Stimulated activated CD8-positive, alpha-beta memory T cell treated with anti-CD3 and anti-CD28 coated beads, Interleukin-12 subunit alpha, Interleukin-12 subunit beta, amount 100 ng/mL, for 1 hour (primary cell): ENCODE data around the gene ZNF563.
"Not testable (repeated sequence)": the region's sequence is repeated elsewhere in the genome, so short reads cannot be mapped to it uniquely, and the experiment has no call there.

ENCODE experiments used
- DNase-seq: peaks from one replicate; pipeline ENCODE4 v3.0.0-alpha.2; 2020; ENCODE audit warnings: low read depth

The ZNF563 gene

DNA sequence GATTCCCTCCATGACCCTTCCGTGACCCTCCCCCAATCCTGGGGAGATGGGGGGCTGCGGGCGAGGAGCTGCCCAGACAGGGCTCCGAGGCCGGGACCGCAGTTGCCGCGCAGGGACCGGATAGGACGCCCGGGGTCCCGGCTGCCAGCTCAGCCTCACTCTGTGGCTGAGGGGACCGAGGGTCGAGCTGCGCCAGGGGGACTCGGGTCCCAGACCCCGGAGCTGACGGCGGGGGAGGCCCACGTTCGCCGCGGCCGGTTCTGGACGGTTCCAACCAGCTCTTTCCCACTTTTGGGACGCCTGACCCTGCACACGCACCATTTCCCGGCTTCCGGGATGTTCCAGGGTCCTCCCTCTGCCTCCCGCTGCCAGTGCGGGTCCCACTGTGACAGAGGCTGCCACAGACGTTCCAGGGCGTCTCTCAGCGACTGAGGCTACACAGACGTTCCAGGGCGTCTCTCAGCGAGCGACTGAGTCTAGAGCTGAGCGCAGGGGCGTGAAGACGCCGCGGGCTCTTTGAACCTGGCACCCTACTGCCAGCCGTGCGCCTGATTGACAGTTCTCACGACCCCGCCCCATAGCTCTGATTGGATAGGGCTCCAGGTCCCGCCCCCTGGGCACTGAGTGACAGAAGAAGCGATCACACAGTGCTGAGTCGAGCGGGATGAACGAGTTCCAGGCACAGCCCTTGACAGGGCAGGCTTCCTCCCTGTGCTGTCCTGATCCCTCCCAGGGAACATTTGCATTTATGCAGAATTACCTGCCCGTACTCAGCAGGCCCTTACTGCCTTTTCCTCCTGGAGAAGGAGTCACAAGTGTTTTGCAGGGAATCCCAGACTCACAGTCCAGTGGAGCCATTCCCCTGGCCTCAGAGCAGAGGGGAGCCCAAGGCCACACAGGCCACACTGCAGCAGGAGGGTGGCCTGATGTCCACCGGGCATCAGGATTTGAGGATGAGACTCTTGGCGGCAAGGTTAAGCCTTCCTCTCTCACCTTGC is at the start of gene ZNF563:
TSS of gene ZNF563 (minus strand) at position 472 of the 998 bp plus-strand sequence. CDS start at position 321, 151 bp downstream.
- peak; percentile 96 for DNase-seq

DNA sequence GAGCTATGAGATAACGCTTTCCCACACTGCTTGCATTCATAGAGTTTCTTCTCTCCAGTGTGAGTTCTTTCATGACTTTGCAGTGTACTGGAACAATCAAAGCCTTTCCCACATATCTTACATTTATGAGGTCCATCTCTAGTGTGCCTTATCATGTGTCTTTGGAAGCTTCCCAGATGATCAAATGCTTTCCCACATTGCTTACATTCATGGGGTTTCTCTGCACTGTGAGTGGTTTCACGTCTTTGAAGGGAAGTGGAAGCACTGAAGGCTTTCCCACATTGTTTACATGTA is 47.0 kb upstream of the ZNF563 start:
- DNase-seq, result no peak

DNA sequence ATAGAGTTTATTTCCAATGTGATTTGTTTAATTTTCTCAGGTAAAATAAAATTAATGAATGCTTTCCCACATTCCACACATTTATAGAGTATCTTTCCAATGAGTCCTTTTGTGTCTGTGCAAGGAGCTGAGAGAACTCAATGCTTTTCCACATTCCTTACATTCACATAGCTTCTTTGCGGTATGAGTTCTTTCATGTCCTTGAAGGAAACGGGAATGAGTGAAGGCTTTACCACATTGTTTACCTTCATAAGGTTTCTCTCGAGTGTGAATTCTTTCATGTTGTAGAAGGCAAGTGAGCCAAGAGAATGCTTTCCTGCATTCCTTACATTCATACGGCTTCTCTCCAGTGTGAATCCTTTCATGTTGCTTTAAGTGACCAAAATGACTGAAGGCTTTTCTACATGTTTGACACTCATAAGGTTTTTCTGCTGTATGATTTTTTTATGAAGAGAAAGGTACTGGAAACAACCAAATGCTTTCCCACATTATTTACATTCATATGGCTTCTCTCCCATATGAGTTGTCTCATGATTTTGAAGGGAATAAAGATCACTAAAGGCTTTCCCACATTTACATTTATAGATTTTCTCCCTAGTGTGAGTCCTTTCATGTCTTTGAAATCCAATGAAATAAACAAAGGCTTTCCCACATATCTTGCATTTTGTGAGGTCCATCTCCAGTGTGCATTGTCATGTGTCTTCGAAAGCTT is 46.5 kb upstream of the ZNF563 start:
- no peak for DNase-seq

DNA sequence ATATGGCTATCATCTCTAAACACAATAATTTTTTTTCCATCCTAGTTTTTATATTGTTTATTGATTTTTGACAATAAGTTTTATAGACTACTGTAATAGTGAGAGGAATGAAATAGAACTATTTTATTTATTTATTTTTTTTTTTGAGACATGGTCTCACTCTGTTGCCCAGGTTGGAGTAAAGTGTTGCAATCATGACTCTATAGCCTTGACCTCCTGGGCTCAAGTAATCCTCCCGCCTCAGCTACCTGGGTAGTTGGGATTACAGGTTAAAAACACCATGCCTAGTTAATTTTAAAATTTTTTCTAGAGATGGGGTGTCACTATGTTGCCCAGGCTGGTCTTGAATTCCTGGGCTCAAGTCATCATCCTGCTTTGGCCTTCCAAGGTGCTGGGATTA is 40.6 kb upstream of the ZNF563 start:
- DNase-seq, result no peak

DNA sequence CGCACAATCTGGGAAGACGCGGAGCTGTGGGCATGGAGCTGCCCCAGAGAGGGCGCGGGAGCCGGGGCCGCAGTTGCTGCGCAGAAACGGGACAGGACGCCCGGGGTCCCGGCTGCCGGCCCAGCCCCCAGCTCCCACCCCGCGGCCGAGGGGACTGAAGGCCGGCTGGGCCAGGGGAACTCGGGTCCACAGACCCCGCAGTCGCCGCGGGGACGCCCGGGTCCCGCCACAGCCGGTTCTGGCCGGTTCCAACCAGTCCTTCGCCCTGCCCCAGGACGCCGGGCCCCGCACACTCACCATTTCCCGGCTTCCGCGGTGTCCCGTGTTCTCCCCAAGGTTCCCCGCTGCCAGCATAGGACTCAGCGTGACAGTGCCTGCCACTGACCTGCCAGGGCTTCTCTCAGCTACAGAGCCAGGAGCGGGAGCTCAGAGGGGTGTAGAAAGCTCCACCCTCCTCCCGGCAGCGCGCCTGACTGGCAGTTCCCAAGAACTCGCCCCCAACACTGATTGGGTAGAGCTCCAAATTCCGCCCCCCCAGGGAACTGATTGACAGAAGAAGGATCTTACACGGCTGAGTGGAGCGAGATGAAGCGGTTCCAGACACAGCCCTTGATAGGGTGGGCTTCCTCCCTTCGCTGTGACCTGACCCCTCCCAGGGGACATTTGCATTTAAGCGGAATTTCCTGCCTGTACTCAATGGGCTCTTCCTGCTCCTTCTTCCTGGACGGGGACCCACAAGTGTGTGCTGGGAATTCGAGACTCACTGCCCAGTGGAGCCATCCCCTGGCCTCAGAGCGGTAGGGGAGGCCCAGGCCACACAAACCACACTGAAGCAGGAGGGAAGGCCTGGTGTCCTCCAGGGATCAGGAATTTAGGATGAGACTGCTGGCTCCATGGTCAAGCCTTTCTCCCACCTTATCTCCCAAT is 32.1 kb upstream of the ZNF563 start, which contains the start of gene ZNF442:
TSS of gene ZNF442 (minus strand) at position 448 of the 927 bp plus-strand sequence. CDS start 2,052 bp downstream, outside the sequence.
- DNase-seq, result peak; percentile 69

DNA sequence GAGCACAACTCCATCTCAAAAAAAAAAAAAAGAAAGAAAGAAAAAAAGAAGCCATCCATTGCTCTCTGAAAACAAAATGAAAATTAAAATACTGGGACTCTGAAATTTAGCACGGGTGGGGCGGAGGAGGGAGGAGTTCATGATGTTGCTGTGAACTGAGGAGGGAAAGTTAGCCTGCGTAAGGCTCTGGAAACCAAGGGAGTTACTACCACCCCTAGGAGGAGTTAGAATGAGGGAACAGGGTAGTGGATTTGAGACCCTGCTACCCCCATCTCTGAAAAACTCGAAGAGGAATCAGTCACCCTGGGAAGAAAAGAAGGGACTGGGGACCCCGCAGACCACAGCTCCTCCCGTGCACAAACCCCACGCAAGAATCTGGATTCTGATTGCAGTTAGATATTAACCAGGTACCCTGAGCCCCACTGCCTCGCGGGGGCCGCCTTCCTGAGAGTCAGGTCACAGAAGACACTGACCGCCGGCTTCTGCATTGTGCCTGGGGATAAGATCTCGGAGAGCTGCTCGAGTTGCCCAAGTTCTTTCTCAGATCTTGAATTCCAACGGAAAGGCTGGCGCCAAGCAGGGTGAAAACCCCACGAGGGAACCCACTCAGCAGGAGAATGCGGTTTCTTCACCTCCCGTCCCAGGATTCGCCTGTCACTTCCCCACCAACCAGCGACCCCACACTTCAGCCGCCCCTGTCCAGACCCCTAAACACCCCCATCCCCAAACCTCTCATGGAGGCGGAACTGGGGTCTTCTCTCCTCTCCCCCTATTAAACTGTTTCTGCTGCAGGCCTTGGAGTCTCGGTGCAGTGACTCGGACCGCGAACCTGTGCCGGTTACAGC is 31.2 kb upstream of the ZNF563 start:
- no peak for DNase-seq

DNA sequence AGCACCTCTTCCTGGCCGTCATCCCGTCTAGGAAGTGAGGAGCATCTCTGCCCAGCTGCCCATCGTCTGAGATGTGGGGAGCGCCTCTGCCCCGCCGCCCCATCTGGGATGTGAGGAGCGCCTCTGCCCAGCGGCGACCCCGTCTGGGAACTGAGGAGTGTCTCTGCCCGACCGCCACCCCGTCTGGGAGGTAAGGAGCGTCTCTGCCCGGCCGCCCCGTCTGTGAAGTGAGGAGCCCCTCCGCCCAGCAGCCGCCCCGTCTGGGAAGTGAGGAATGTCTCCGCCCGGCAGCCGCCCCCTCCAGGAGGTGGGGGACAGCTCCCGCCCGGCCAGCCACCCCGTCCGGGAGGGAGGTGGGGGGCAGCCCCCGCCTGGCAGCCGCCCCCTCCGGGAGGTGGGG is 28.8 kb upstream of the ZNF563 start:
- DNase-seq, result not testable (repeated sequence)

DNA sequence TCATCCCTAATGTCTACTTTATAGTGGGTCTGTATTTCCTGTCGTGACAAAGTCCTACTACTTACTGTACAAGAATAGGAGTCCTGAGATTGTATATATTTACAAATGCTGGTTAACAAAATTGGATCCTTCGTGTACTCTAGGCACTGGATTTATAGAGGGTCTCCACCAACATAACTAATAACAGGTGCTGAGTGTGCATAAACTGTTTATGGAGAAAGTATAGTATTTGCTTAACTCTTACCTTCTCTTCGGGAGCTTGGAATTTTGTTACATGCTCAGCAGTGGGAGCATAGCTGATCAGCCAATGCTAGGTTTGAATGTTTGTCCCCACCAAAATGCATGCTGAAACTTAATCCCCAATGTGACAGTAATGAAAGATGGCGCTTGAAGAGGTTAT is 19.9 kb upstream of the ZNF563 start:
- DNase-seq, result no peak

DNA sequence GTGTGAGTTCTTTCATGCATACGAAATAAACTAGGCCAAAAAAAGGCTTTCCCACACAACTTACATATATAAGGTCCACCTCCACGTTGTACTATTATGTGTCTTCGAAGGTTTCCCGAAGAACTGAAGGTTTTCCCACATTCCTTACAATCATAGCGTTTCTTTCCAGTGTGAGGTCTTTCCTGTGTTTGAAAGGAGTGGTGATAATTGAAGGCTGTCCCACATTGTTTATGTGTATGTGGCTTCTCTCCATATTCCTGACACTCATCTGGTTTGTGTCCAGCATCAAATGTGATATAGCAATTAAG is 17.4 kb upstream of the ZNF563 start:
- no peak for DNase-seq

DNA sequence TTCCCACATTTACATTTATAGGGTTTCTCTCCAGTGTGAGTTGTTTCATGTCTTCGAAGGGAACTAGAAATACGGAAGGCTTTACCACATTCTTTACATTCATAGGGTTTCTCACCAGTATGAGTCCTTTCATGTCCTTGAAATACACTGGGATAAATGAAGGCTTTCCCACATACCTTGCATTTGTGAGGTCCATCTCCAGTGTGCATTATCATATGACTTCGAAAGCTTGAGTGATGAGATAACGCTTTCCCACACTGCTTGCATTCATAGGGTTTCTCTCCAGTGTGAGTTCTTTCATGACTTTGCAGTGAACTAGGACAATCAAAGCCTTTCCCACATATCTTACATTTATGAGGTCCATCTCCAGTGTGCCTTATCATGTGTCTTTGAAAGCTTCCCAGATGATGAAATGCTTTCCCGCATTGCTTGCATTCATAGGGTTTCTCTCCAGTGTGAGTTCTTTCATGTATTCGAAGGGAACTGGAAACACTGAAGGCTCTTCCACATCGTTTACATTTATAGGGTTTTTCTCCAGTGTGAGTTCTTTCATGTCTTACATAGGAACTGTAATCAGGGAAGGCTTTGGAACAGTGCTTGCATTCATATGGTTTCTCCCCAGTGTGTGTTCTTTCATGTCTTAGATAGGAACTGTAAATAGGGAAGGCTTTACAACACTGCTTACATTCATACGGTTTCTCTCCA is 16.9 kb upstream of the ZNF563 start:
- no peak for DNase-seq

DNA sequence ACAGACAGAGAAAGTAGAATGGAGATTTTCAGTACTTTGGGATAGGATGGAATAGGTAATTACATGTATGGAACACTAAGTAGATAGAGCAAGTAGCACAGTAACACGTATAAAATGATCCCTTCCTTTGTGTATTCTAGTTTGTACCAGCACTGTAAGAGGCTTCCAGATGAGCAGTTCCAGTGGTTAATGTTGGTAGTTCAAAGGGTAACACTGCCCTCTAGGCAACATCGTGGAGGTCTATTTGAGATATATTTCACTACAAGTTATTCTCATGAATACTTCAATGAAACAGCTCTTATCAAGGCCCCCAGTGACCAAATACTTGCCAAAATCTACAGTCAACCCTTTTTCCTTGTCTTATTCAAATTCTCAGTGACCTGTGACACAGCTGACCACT is 13.5 kb upstream of the ZNF563 start:
- no peak for DNase-seq

DNA sequence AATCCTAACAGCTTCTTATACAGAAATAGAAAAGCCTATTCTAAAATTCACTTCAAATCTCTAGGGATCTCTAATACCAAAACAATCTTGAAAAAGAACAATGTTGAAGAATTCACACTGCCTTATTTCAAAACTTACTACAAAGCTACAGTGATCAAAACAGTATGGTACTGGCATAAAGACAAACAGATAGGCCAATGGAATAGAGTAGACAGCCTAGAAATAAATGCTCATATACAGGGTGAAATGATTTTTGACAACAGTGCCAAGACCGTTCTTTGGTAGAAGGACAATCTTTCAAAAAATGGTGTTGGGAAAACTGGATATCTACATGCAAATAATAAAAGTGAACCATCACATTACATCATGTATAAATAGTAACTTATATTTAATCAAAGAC is 11.8 kb upstream of the ZNF563 start:
- DNase-seq, result no peak

DNA sequence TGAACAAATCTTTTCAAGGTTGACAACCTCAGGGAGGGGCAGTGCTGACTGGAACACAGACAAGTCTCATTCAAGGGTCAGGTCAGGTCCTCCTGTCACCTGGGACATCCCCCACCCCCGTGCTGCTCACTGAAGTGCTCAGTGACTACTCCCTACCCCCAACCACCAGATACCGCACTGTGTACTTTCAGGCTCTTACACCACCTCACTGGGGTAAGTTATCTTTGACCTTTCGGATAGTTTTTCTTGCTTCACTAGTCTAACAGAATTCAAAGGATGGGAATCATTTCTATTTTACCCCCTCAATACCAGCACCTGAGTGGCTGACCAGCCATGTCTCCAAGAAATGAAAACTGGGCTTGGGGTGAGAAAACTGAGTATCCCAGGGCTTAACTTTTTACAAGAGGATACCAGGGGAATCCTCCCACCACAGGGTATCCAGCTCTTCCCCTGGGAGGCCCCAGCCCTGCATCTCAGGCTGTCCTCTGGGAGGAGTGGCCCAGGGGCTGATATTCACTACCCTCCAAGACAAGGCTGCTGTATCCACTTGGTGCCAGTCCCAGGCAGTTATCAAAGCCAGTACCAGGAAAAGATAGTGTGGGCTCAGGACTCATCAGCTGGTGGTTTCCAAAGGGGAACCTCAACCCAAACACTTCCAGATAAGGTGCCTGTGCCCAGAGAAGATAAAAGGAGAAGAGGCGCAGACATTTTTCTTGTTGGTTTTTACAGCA is 2.1 kb downstream of the ZNF563 start:
- DNase-seq, result no peak

DNA sequence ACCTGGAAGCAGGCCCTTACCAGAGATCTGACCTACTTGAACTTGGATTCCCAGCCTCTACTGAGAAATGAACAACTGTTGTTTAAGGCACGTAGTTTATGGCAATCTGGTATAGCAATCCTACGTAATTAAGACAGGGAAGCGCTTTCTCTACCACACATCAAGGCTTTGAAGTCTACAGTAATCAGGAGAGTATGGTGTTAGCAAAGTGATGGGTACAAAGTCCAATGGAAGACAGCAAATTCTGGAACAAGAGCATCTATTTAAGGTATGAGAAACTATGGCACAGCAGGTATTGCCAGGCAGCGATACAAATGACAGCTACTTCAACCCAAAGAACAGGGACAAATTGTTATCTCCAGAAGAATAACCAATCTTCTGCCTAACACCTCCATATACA is 3.1 kb downstream of the ZNF563 start:
- DNase-seq, result no peak

DNA sequence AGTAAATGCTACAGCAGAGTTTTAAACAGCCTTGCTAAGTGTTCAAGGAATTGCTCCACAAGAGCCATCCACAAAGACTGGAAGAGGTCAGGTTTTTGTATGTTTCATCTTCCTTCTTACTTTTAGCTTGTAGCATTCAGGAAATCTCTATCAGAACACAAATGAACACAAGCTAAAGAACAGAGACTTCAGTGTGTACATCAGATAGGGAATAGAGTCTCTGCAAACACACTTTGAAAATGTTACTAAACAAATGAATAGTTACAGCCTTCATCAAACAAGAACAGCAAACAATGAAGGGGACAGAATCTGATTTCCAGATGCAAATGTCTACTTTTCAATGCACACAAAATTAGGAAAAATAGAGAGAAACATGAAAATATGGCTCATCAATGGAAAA is 7.7 kb downstream of the ZNF563 start:
- no peak for DNase-seq

DNA sequence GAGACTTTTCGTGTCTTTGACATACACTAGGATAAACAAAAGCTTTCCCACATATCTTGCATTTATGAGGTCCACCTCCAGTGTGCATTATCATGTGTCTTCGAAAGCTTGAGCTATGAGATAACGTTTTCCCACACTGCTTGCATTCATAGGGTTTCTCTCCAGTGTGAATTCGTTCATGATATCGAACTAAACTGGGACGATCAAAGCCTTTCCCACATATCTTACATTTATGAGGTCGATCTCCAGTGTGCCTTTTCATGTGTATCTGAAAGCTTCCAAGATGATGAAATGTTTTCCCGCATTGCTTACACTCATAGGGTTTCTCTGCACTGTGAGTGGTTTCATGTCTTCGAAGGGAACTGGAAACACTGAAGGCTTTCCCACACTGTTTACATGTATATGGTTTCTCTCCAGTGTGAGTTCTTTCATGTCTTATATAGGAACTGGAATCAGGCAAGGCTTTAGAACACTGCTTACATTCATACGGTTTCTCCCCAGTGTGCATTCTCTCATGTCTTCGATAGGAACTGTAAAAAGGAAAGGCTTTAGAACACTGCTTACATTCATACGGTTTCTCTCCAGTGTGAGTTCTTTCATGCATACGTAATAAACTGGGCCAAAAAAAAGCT is 14.5 kb downstream of the ZNF563 start:
- DNase-seq, result no peak

DNA sequence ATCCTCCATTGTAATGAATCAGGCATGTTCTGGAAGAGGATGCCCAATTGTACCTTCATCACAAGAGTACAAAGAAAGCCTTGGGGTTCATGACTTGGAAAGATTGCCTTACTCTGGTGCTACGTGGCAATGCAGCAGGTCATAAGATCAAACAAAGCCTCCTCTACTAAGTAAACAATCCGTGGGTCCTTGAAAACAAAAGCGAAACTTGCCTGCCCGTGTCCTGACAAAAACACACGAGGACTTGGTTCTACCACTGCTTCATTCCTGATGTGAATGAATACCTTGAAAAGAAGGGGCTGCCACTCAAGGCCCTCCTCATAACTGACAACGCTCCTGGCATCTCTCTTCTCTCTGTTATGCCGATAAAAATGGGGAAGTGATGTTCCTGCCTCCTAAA is 18.9 kb downstream of the ZNF563 start:
- no peak for DNase-seq

DNA sequence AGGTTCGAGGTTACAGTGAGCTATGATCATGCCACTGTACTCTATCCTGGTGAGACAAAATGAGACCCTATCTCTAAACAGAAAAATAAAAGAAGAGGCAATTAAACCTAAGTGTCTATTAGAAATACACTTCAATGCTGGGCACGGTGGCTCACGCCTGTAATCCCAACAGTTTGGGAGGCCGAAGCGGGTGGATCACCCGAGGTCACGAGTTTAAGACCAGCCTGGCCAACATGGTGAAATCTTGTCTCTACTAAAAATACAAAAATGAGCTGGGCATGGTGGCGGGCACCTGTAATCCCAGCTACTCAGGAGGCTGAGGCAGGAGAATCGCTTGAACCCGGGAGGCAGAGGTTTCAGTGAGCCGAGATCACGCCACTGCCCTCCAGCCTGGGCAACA is 24.5 kb downstream of the ZNF563 start:
- DNase-seq, result not testable (repeated sequence)

DNA sequence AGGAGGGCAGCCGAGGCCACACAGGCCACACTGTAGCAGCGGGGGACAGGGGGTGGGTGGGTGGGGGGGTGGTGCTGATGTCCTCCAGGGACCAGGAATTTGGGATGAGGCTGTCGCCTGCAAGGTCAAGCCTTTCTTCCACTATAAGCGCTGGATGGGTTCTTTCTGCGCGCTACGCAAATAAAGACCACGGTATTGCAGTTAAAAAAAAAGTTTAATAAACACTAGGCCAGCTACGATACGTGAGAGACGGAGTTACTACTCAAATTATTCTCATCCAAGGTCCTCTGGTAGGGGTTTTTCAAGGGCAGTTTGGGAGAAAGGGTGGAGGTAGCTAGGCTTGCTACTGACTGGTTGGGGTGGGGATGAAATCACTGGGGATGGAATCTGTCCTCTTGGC is 38.2 kb downstream of the ZNF563 start:
- no peak for DNase-seq
